ENCODE data around the gene SEC16A. TPM values are rescaled to one million over a fixed set of nuclear protein-coding genes. Genes with fewer than 3 reads are reported as not detected.
"Not testable (repeated sequence)": the region's sequence is repeated elsewhere in the genome, so short reads cannot be mapped to it uniquely, and the experiment has no call there.

Gene SEC16A
- total RNA-seq, 6 experiments from 2014 or later: 46.9 to 108 (median 72.0) TPM

GRCh38 chr9:136430588-136431234 is 52.1 kb downstream of the SEC16A start:
- H3K36me3 ChIP-seq: peaks cover 0 to 13% (median 3%) of the 10 kb centered on the region in 4 donors
- WGBS (ENCODE audit: insufficient coverage, low coverage, low lambda C conversion rate, missing lambda C conversion rate): no CpG with 5 or more reads among the region's 29 CpGs
- no peak for TF ChIP-seq POLR2A (IDR thresholded peaks at IDR 0.05)
- no peak for TF ChIP-seq CTCF (IDR thresholded peaks at IDR 0.05)
- DNase-seq: no peak
- no peak overlapping the region for H3K27ac ChIP-seq
- H3K4me3 ChIP-seq: no peak overlapping the region
- intact Hi-C loops (cut with DNase I): no loop called here
- H3K27me3 ChIP-seq: no peaks in the 10 kb centered on the region
- ATAC-seq: peak in 1 of 4 donors; percentile 16
- H3K9me3 ChIP-seq: no peaks in the 10 kb centered on the region
- no peaks in the 10 kb centered on the region for H3K4me1 ChIP-seq

GRCh38 chr9:136429683-136430491 is 53.0 kb downstream of the SEC16A start:
- H3K4me3 ChIP-seq: no peak overlapping the region
- intact Hi-C loops (cut with DNase I): no loop called here
- no peak overlapping the region for H3K27ac ChIP-seq
- no peak for DNase-seq
- H3K9me3 ChIP-seq: no peaks in the 10 kb centered on the region
- no peak for TF ChIP-seq POLR2A (IDR thresholded peaks at IDR 0.05)
- TF ChIP-seq CTCF (IDR thresholded peaks at IDR 0.05): no peak
- peaks cover 0 to 14% (median 3%) of the 10 kb centered on the region in 4 donors for H3K36me3 ChIP-seq
- ATAC-seq: peak in 1 of 4 donors; percentile 14
- WGBS (ENCODE audit: insufficient coverage, low coverage, low lambda C conversion rate, missing lambda C conversion rate): 75% methylated on average over 8 of the region's 32 CpGs
- no peaks in the 10 kb centered on the region for H3K4me1 ChIP-seq
- no peaks in the 10 kb centered on the region for H3K27me3 ChIP-seq

- no peak for ATAC-seq
These were observed 53.7 kb downstream of the SEC16A start for GRCh38 chr9:136429075-136429628.

GRCh38 chr9:136426787-136427186 is 56.1 kb downstream of the SEC16A start:
- Histone ChIP-seq H3K27me3 (no peaks in the 10 kb centered on the region), H3K9me3 (no peaks in the 10 kb centered on the region), H3K27ac (no peak overlapping the region), H3K4me1 (no peaks in the 10 kb centered on the region), H3K4me3 (no peak overlapping the region), H3K36me3 (peaks cover 0 to 42% (median 17%) of the 10 kb centered on the region in 4 donors)
- 86% methylated on average over 11 of the region's 12 CpGs for WGBS (ENCODE audit: insufficient coverage, low coverage, low lambda C conversion rate, missing lambda C conversion rate)
- TF ChIP-seq CTCF (IDR thresholded peaks at IDR 0.05) (no peak), POLR2A (IDR thresholded peaks at IDR 0.05) (no peak)
- ATAC-seq (no peak), DNase-seq (no peak)
- intact Hi-C loops (cut with DNase I): no loop called here

More at GRCh38 chr9:136429075-136429628, 53.7 kb downstream of the SEC16A start:
- DNase-seq: no peak
- TF ChIP-seq POLR2A (IDR thresholded peaks at IDR 0.05) (no peak), CTCF (IDR thresholded peaks at IDR 0.05) (no peak)
- intact Hi-C loops (cut with DNase I): no loop called here
- Histone ChIP-seq H3K27me3 (no peaks in the 10 kb centered on the region), H3K4me1 (no peaks in the 10 kb centered on the region), H3K9me3 (no peaks in the 10 kb centered on the region), H3K4me3 (no peak overlapping the region), H3K36me3 (peaks cover 0 to 21% (median 7%) of the 10 kb centered on the region in 4 donors), H3K27ac (no peak overlapping the region)
- WGBS (ENCODE audit: insufficient coverage, low coverage, low lambda C conversion rate, missing lambda C conversion rate): 85% methylated on average over 4 of the region's 21 CpGs

- WGBS (ENCODE audit: insufficient coverage, low coverage, low lambda C conversion rate, missing lambda C conversion rate): 91% methylated on average over 6 of the region's 7 CpGs
- peak in 1 of 4 donors; percentile 13 for ATAC-seq
- intact Hi-C loops (cut with DNase I); H3K27me3 ChIP-seq; H3K9me3 ChIP-seq; H3K4me3 ChIP-seq; H3K4me1 ChIP-seq; H3K27ac ChIP-seq; DNase-seq: not testable (repeated sequence)
- H3K36me3 ChIP-seq: peaks cover 0 to 53% (median 24%) of the 10 kb centered on the region in 4 donors
These were observed 57.5 kb downstream of the SEC16A start for GRCh38 chr9:136425367-136425766.
